HEK293T (cell line): ENCODE results near the gene GAS2L2.

Source experiments
- ARNT ChIP-seq: fragments of 450-650 bp; IDR thresholded peaks from 2 replicates; pipeline ENCODE4 v1.6.1; 2017; ENCODE audit warnings: mild to moderate bottlenecking
- BHLHE40 ChIP-seq: fragments of 450-650 bp; IDR thresholded peaks from 2 replicates; pipeline ENCODE4 v1.6.1; 2016; ENCODE audit warnings: mild to moderate bottlenecking, moderate library complexity, borderline replicate concordance
- CTBP1 ChIP-seq: fragments of 450-650 bp; IDR thresholded peaks from 2 replicates; pipeline ENCODE4 v1.6.1; 2016; ENCODE audit warnings: borderline replicate concordance
- FOXM1 ChIP-seq: fragments of 450-650 bp; IDR thresholded peaks from 2 replicates; pipeline ENCODE4 v1.6.1; 2017; ENCODE audit warnings: mild to moderate bottlenecking, borderline replicate concordance
- HDGF ChIP-seq: fragments of 450-650 bp; IDR thresholded peaks from 2 replicates; pipeline ENCODE4 v1.6.1; 2017; ENCODE audit warnings: antibody characterized with exemption, borderline replicate concordance
- NFRKB ChIP-seq: fragments of 450-650 bp; IDR thresholded peaks from 2 replicates; pipeline ENCODE4 v1.6.1; 2016; ENCODE audit warnings: mild to moderate bottlenecking, moderate library complexity
- SP1 ChIP-seq: fragments of 450-650 bp; IDR thresholded peaks from 2 replicates; pipeline ENCODE4 v1.6.1; 2017
- TARDBP ChIP-seq: fragments of 450-650 bp; IDR thresholded peaks from 2 replicates; pipeline ENCODE4 v1.6.1; 2016
- ZNF384 ChIP-seq: fragments of 450-650 bp; IDR thresholded peaks from 2 replicates; pipeline ENCODE4 v1.6.1; 2016

GRCh38 chr17:35757243-35757642 lies 4.2 kb upstream of the GAS2L2 start:
- TF ChIP-seq SP1 (no peak), CTBP1 (no peak), HDGF (no peak), ZNF384 (no peak), NFRKB (no peak), FOXM1 (no peak), BHLHE40 (no peak), ARNT (no peak), TARDBP (no peak)
